Hematopoietic multipotent progenitor cell treated with erythropoietin and hydrocortisone succinate and interleukin-3 and kit ligand, for 4 days (in vitro differentiated cells): ENCODE measurements around the gene SYN1.
"Not testable (repeated sequence)": the region's sequence is repeated elsewhere in the genome, so short reads cannot be mapped to it uniquely, and the experiment has no call there.

Experiments used
- DNase-seq: peaks from one replicate; pipeline ENCODE4 v3.0.0-alpha.2; 2015

SYN1 gene

GRCh38 chrX:47633689-47634590, 14.3 kb upstream of the SYN1 start:
- no peak for DNase-seq

GRCh38 chrX:47632666-47633065, 13.0 kb upstream of the SYN1 start:
- no peak for DNase-seq

- DNase-seq = no peak
These were observed 12.0 kb upstream of the SYN1 start for GRCh38 chrX:47631676-47632075.

GRCh38 chrX:47629419-47630200, 10.0 kb upstream of the SYN1 start, which contains the start of gene CFP:
Gene CFP, minus strand, starts transcription at chrX:47629930. Its CDS starts 86 bp downstream, at chrX:47629844.
- peak; percentile 66 for DNase-seq

GRCh38 chrX:47628982-47629381, 9.3 kb upstream of the SYN1 start:
- peak; percentile 43 for DNase-seq

- DNase-seq = no peak
These were observed 5.7 kb upstream of the SYN1 start for GRCh38 chrX:47625365-47625764.

- peak; percentile 79 for DNase-seq
These were observed 3.9 kb upstream of the SYN1 start for GRCh38 chrX:47623540-47624027.

- no peak for DNase-seq
These were observed 2.2 kb upstream of the SYN1 start for GRCh38 chrX:47621851-47622250.

- no peak for DNase-seq
These were observed 637 bp upstream of the SYN1 start for GRCh38 chrX:47620303-47620685.

- DNase-seq = no peak
These were observed 653 bp downstream of the SYN1 start for GRCh38 chrX:47618923-47619485.

- DNase-seq = no peak
These were observed 5.0 kb downstream of the SYN1 start for GRCh38 chrX:47614618-47615017.

- peak; percentile 35 for DNase-seq
These were observed 6.6 kb downstream of the SYN1 start for GRCh38 chrX:47613082-47613481.

- DNase-seq = no peak
These were observed 7.2 kb downstream of the SYN1 start for GRCh38 chrX:47612418-47612817.

- DNase-seq = no peak
These were observed 7.7 kb downstream of the SYN1 start for GRCh38 chrX:47611926-47612325.

- no peak for DNase-seq
These were observed 8.2 kb downstream of the SYN1 start for GRCh38 chrX:47611489-47611888.

- no peak for DNase-seq
These were observed 9.1 kb downstream of the SYN1 start for GRCh38 chrX:47610511-47610910.

GRCh38 chrX:47608130-47608810, 11.4 kb downstream of the SYN1 start:
- DNase-seq = peak; percentile 62

GRCh38 chrX:47607091-47607490, 12.6 kb downstream of the SYN1 start:
- no peak for DNase-seq

- peak; percentile 16 for DNase-seq
These were observed 14.6 kb downstream of the SYN1 start for GRCh38 chrX:47605024-47605423.

GRCh38 chrX:47603125-47603524, 16.5 kb downstream of the SYN1 start:
- DNase-seq = not testable (repeated sequence)

GRCh38 chrX:47597222-47597621, 22.4 kb downstream of the SYN1 start:
- DNase-seq = no peak

GRCh38 chrX:47596256-47596655, 23.4 kb downstream of the SYN1 start:
- DNase-seq = peak; percentile 24
